DMS114 treated with DMSO at 0.1 percent for 48 hours (cell line): ENCODE data around the gene CHP1.
"Not testable (repeated sequence)": the region's sequence is repeated elsewhere in the genome, so short reads cannot be mapped to it uniquely, and the experiment has no call there.

Experiments used
- DNase-seq: peaks from one replicate; lab custom pipeline; 2025; ENCODE audit not compliant: unreplicated experiment; lab: John Stamatoyannopoulos, UW

CHP1 gene

DNA sequence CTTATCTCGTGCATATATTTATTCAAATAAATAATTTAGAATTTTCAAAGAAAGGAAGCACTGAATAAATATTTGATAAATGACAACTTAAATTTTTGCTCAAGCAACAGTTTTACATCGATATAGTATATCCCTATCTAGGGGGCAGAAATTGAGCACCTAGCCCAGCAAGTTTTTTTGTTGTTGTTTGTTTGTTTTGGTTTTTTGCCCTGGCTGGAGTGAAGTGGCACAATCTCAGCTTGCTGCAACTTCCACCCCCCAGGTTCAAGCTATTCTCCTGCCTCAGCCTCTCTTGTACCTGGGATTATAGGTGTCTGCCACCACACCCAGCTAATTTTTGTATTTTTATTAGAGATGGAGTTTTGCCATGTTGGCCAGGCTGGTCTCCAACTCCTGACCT, 58.9 kb downstream of the CHP1 start:
- DNase-seq: no peak

DNA sequence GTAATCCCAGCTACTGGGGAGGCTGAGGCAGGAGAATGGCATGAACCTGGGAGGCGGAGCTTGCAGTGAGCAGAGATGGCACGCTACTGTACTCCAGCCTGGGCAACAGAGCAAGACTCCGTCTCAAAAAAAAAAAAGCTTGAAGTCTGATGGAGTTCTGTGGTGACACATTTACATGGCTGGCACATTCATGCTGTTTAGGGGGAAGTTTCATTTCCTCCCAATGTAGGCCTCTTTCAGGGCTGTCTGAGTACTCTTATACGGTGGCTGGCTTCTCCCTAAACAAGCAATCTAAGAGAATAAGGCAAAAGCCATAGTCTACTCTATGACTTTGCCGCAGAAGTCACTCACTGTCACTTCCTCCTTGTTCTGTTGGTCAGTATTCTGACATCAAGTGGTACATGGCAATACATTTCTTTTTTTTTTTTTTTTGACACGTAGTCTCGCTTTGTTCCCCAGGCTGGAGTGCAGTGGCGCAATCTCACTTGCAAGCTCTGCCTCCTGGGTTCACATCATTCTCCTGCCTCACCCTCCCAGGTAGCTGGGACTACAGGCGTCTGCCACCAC, 60.1 kb downstream of the CHP1 start:
- no peak for DNase-seq

DNA sequence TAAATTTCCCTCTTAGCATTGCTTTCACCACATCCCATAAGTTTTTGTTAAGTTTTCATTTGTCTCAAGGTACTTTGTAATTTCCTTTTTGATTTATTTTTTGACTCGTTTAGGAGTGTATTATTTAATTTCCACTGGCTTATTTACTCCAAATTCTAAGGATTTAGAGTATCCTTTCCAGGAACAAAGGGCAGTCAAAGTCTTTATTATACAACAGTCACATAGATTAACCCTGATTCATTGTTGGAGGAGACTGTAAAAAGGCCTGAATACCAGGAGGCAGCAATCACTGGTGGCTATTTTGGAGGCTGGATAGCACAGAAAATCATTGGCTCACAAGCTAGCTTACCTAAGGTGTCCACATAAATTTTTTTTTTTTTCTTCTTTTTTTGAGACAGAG, 61.5 kb downstream of the CHP1 start:
- no peak for DNase-seq

DNA sequence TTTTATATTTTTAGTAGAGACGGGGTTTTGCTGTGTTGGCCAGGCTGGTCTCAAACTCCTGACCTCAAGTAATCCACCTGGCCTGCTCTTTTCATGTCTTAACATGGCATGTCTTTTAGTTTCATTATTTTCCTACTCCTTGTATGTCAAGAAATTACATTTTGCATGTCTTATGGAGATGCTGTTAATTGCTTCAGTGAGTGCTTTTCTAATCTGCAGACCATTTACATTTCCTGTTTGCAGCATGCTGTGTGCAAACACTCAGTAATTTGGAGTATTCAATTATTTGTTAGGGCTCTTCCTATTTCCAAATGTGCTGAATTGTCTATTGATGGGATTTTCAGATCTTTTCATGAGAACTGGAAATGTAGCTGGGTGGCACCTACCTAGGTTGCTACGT, 70.1 kb downstream of the CHP1 start:
- DNase-seq: not testable (repeated sequence)

DNA sequence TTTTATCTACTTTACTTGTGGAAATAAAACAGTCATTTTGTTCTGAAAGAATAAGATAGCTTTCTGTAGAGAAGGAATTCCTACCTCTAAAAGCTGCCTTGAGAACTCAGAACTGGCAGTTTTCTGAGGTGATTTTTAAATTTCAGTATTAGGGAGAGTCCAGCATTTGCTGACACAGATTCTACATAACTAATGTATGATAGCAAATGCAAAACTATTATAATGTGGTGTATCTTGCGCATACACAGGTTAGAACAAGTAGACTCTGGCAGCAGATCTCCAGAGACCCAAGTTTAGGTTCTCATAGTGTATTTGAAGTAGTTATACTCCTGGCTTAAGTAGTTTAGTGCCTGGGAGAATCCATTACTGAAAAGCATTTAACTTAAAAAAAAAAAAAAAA, 70.5 kb downstream of the CHP1 start:
- no peak for DNase-seq

DNA sequence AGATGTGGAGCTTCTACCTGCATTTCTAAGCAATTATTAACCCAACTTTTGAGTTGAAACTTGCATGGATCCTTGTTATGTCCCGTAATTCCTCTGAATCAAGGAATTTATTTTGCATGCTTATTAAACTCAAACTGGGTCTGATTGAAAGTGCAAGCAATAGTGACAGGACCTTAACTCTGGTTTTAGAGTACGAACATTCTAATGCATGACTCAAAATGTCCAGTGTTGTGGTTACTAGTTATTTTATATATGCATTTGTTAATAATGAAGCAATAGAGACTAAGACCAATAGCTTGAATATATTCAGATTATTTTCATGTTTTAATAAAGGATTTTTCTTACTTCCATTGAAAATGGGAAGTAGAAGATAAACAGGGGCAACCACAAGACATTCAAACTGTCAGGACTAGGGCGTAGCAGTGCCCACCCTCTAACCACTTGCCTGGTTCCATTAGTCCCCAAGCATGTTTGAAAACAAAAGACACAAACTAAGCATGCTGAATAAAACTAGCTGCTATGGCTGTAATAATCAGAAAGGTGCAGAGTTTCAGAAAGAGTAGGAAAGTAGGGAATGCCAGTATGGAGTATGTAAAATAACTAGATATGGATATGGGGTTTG, 73.2 kb downstream of the CHP1 start:
- DNase-seq: no peak

DNA sequence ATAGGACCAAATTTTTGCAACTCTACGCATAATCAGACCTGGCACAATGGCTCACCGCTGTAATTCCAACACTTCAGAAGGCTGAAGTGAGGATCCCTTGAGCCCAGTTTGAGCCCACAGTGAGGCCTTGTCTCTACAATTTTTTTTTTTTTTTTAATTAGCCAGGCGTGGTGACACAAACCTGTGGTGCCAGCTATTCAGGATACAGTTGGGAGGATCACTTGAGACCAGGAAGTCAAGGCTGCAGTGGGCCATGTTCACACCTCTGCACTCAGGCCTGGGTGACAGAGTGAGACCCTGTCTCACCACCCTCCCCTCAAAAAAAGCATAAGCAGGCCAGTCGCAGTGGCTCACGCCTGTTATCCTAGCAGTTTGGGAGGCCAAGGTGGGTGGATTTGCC, 76.6 kb downstream of the CHP1 start:
- DNase-seq: no peak

DNA sequence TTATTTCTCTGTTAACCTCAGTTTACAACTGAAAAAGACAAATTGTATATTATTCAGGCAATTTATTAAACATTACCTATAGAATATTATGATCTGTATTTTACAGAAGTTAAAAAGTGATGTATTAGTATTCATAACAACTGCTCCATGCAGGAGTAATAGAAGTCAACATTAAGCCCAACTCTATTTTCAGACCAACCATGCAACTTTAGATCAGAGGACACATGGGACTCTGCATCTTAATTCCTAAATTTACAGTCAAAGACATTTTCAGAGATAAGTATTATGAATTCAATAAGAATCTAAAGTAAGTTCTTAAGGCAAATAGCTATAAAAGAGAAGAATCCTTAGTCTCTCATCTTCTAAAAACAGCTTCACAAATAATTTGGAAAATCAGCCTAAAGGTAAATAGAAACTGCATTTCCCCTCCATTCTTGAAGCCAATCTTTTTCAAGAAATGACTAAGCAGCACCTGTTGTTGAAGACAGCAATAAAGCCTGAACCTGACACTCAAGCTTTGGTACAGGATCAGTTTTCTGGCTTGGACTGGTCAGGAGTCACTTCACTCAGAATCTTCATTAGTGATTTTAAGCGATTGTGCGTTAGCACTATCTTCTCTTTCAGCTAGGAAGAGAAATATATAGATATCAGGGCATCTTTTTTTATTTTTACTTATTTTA, 78.3 kb downstream of the CHP1 start:
- no peak for DNase-seq

DNA sequence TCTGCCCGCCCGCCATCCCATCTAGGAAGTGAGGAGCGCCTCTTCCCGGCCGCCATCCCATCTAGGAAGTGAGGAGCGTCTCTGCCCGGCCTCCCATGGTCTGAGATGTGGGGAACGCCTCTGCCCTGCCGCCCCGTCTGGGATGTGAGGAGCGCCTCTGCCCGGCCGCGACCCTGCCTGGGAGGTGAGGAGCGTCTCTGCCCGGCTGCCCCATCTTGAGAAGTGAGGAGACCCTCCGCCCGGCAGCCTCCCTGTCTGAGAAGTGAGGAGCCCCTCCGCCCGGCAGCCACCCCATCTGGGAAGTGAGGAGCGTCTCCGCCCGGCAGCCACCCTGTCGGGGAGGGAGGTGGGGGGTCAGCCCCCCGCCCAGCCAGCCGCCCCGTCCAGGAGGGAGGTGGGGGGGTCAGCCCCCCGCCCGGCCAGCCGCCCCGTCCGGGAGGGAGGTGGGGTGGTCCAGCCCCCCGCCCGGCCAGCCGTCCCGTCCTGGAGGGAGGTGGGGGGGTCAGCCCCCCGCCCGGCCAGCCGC, 89.8 kb downstream of the CHP1 start:
- not testable (repeated sequence) for DNase-seq

DNA sequence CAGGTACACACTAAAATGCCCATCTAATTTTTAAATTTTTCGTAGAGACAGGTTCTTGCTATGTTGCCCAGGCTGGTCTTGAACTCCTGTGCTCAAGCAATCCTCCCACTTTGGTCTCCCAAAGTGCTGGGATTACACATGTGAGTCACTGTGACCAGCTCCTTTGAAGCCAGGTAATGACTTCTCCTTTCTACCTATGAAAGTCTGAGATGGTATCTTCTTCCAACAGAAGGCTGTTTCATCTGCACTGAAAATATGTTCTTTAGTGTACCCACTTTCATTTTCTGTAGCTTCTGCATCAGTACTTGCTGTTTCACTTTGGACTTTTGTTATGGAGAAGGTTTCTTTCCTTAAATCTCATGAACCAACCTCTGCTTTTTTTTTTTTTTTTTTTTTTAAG, 92.5 kb downstream of the CHP1 start:
- DNase-seq: no peak

DNA sequence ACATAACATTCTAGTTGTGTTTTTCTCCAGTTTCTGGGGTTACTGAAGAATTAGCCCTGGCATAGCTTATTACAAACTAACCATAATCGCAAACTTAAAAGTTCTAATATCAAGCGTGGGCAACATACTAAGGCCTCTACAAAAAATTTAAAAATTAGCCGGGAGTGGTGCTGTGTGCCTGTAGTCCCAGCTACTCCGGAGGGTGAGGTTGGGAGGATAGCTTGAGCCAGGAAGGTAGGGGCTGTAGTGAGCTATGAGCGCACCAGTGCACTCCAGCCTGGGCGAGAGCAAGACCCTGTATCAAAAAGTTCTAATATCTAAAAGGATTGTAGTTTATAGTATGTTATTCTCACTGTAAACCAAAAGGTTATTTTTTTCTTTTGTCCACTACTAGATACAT, 100.2 kb downstream of the CHP1 start:
- no peak for DNase-seq
